BE2C (cell line): ENCODE results near the gene COQ5.
A peak's percentile ranks its signal among the peaks of the same experiment; 100 is the strongest.
"Not testable (repeated sequence)": the region's sequence is repeated elsewhere in the genome, so short reads cannot be mapped to it uniquely, and the experiment has no call there.

Experiments used
- DNase-seq: peaks from one replicate; pipeline ENCODE4 v3.0.0-alpha.2; 2020
- H3K27me3 ChIP-seq: fragments of 250-450 bp; sonication (Bioruptor Pico); 2 replicates; pipeline ENCODE4 v1.5.1; 2020; ENCODE audit warnings: mild to moderate bottlenecking
- H3K36me3 ChIP-seq: fragments of 250-450 bp; sonication (Bioruptor Pico); 2 replicates; pipeline ENCODE4 v1.5.1; 2020; ENCODE audit warnings: mild to moderate bottlenecking
- H3K4me1 ChIP-seq: fragments of 250-450 bp; sonication (Bioruptor Pico); 2 replicates; pipeline ENCODE4 v1.5.1; 2020
- H3K4me3 ChIP-seq: 2 replicates; pipeline ENCODE4 v1.5.1; 2011; ENCODE audit warnings: low read depth, low read length
- H3K9me3 ChIP-seq: fragments of 250-450 bp; sonication (Bioruptor Pico); 2 replicates; pipeline ENCODE4 v1.5.1; 2020
- TF ChIP-seq, protein P1 (sequence below): IDR thresholded peaks from 2 replicates; pipeline ENCODE4 v1.5.1; 2012; ENCODE audit warnings: mild to moderate bottlenecking, low read depth, low read length

The COQ5 gene

DNA sequence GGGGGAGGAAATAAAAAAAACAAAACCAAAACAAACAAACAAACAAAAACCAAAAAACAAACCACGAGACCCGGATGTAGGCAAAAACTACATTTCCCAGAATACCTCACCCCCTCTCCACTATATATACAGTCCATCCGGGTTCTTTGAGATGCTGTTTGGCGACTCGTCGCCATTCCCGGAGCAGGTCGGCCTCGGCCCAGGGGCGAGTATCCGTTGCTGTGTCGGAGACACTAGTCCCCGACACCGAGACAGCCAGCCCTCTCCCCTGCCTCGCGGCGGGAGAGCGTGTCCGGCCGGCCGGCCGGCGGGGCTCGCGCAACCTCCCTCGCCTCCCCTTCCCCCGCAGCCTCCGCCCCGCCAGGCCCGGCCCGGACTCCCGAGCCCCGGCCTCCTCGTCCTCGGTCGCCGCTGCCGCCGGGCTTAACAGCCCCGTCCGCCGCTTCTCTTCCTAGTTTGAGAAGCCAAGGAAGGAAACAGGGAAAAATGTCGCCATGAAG, 5.3 kb upstream of the COQ5 start, which contains the start of gene RNF10:
Gene RNF10 (plus strand): TSS at position 154 of the 500 bp plus-strand sequence. CDS start 456 bp downstream, outside the sequence.
- DNase-seq = peak; percentile 82
- H3K36me3 ChIP-seq = peaks cover 14% of the 10 kb centered on the region
- peak within 1 kb of the TSS; percentile 97 for H3K4me3 ChIP-seq
- no peaks in the 10 kb centered on the region for H3K9me3 ChIP-seq
- peaks cover 4% of the 10 kb centered on the region; the same call in 1 of the 2 replicates for H3K4me1 ChIP-seq
- H3K27me3 ChIP-seq = no peaks in the 10 kb centered on the region
- TF ChIP-seq, protein P1, sequence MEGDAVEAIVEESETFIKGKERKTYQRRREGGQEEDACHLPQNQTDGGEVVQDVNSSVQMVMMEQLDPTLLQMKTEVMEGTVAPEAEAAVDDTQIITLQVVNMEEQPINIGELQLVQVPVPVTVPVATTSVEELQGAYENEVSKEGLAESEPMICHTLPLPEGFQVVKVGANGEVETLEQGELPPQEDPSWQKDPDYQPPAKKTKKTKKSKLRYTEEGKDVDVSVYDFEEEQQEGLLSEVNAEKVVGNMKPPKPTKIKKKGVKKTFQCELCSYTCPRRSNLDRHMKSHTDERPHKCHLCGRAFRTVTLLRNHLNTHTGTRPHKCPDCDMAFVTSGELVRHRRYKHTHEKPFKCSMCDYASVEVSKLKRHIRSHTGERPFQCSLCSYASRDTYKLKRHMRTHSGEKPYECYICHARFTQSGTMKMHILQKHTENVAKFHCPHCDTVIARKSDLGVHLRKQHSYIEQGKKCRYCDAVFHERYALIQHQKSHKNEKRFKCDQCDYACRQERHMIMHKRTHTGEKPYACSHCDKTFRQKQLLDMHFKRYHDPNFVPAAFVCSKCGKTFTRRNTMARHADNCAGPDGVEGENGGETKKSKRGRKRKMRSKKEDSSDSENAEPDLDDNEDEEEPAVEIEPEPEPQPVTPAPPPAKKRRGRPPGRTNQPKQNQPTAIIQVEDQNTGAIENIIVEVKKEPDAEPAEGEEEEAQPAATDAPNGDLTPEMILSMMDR = no peak

DNA sequence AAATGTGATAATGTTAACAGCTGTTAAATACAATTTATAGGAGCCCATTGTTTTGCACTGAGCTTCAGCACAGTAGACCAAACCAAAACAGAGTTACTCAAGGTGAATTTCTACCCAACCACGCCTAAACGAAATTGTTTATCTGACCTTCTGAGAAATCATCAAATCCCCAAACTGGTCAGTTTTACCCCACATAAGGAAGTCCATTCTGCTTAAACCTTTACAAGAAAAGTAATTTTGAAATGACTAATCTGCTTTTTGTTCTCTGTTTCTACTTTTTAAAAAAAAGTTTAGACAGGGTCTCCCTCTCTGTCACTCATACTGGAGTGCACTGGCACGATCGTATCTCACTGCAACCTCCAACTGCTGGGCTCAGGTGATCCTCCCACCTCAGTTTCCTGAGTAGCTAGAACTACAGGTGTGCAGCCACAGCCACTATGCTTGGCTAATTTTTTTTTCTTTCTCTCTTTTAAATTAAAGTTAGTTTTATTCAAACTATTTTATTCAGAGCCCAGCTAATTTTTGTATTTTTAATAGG, 3.8 kb upstream of the COQ5 start:
- H3K36me3 ChIP-seq = peaks cover 14% of the 10 kb centered on the region
- peaks cover 4% of the 10 kb centered on the region; the same call in 1 of the 2 replicates for H3K4me1 ChIP-seq
- no peaks in the 10 kb centered on the region for H3K27me3 ChIP-seq
- H3K4me3 ChIP-seq = no peak overlapping the region
- TF ChIP-seq, protein P1 = no peak
- H3K9me3 ChIP-seq = no peaks in the 10 kb centered on the region
- DNase-seq = no peak

DNA sequence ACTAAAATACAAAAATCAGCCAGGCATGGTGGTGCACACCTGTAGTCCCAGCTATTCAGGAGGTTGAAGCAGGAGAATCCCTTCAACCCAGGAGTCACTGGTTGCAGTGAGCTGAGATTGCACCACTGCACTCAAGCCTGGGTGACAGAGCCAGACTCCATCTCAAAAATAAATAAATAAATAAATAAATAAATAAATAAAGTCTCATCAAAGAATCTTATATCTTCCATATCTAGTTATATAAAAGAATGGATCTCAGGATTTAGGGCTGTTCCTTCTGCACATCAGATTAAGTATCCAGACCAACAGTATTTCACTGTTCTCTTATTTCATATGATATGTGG, 1.4 kb upstream of the COQ5 start:
- H3K4me3 ChIP-seq, H3K4me1 ChIP-seq: not testable (repeated sequence)

DNA sequence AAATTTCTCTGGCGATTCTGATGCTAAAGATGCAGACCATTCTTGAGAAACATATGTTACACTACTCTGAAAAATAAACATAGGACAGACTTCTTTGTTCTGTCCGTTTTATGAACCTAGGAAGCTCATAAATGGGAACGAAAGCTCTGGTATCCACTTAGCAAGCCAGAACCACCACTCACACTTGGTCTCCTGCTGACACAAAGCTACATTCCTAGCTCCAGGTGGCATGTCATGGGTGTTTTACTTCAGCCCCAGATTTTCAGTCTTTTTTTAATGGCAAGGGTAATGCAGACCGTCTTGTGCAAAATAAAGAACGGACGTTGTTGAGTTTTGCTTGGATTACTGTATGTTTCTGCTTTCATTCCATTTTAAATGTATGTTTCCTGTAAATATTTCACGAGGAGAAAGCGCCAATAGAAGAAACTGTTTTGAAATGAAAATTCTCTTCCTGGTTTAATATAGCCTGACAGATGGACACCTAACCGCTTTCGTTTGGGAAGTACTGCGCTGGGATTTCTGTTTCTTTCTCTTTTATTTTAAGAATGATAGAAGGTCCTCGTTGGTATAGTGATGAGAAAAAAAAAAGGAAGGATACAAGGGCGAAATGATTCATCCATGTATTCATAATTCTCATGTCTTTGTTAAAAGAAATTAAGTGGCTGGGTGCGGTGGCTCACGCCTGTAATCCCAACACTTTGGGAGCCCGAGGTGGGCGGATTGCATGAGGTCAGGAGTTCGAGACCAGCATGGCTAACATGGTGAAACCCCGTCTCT, 871 bp upstream of the COQ5 start:
- H3K4me3 ChIP-seq = peak overlapping the region; percentile 85
- H3K27me3 ChIP-seq = no peaks in the 10 kb centered on the region
- no peaks in the 10 kb centered on the region for H3K9me3 ChIP-seq
- peaks cover 4% of the 10 kb centered on the region; the same call in 1 of the 2 replicates for H3K4me1 ChIP-seq
- H3K36me3 ChIP-seq = no peaks in the 10 kb centered on the region; the same call in none of the 2 replicates
- no peak for DNase-seq
- TF ChIP-seq, protein P1 = no peak

More for the DNA sequence above, 1.4 kb upstream of the COQ5 start:
- H3K9me3 ChIP-seq, H3K36me3 ChIP-seq, H3K27me3 ChIP-seq, DNase-seq: not testable (repeated sequence)

DNA sequence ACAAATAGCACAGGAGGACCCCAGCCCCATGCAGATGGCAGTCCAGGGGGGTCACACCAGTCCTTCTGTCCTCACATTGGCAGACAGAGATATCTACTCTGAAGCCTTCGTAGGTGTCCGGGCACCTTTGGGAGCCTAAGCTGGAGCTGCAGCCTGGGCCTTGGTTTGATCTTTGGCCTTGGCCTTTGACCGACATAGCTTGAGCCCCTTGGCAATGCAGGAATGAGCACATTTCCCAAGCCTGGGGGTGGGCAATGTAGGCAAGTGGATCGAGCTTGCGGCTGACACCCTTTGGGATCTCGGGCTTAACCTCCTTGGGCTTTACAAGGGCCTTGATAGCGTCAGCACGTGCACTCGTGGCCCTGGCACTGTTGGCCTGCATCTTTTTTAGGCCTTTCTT, 6.4 kb downstream of the COQ5 start:
- no peaks in the 10 kb centered on the region for H3K27me3 ChIP-seq
- H3K9me3 ChIP-seq = no peaks in the 10 kb centered on the region
- no peaks in the 10 kb centered on the region; the same call in 1 of the 2 replicates for H3K36me3 ChIP-seq
- TF ChIP-seq, protein P1 = no peak
- DNase-seq = no peak
- no peaks in the 10 kb centered on the region for H3K4me1 ChIP-seq
- H3K4me3 ChIP-seq = no peak overlapping the region

DNA sequence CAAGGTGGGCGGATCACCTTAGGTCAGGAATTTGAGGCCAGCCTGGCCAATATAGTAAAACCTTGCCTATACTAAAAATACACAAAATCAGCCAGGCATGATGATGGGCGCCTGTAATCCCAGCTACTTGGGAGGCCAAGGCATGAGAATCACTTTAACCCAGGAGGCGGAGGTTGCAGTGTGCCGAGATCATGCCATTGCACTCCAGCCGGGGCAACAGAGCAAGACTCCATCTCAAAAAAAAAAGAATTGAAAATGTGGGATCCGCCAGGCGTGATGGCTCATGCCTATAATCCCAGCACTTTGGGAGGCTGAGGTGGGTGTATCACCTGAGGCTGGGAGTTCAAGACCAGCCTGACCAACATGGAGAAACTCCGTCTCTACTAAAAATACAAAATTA, 9.6 kb downstream of the COQ5 start:
- H3K4me3 ChIP-seq, H3K9me3 ChIP-seq, H3K4me1 ChIP-seq, DNase-seq, H3K27me3 ChIP-seq: not testable (repeated sequence)
- H3K36me3 ChIP-seq = peaks cover 13% of the 10 kb centered on the region; the same call in 1 of the 2 replicates

DNA sequence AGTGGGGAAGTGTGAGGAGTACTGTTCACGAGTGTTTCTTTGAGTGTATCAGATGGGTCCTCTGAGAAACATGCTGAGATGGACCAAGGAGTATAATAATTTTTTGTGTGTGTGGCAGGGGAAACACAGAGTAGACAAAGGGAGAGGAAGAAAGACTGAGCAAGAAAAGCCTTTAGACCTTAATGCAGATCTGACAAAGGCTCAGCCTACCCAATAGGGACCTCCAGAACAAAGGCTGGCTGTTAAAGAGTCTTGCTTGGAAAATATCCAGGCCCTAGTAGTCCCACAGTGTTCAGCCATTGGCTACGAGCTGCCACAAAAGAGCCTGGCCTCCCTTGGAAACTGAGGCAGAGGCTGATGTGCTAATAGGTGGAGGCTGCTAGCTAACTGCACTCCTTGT, 13.5 kb downstream of the COQ5 start:
- Histone ChIP-seq H3K36me3 (peaks cover 14% of the 10 kb centered on the region; the same call in 1 of the 2 replicates), H3K9me3 (no peaks in the 10 kb centered on the region), H3K4me1 (no peaks in the 10 kb centered on the region), H3K4me3 (no peak overlapping the region), H3K27me3 (no peaks in the 10 kb centered on the region)
- TF ChIP-seq, protein P1 = no peak
- DNase-seq = no peak
